B cell (primary cell): ENCODE measurements around the gene TMEM42. TPM values are rescaled to one million over a fixed set of nuclear protein-coding genes. Genes with fewer than 3 reads are reported as not detected.
"Not testable (repeated sequence)": the region's sequence is repeated elsewhere in the genome, so short reads cannot be mapped to it uniquely, and the experiment has no call there.

Experiments used
- ATAC-seq: fragments of 200-7000 bp; cut with Tn5 transposase; one replicate; pipeline ENCODE4 v1.10.0; 2021; ENCODE audit warnings: low read depth, mild to moderate bottlenecking, moderate number of reproducible peaks, moderate library complexity
- CTCF ChIA-PET: fragments of 350-600 bp; sonication (Branson Sonifier 250); formaldehyde crosslinking; loops from one replicate; lab custom pipeline; 2021; ENCODE audit warnings: antibody characterized with exemption, inconsistent platforms; lab: Charles Lee
- POLR2A ChIA-PET: fragments of 350-600 bp; sonication (Branson Sonifier 250); formaldehyde crosslinking; loops from one replicate; lab custom pipeline; 2021; ENCODE audit warnings: antibody characterized with exemption; lab: Charles Lee
- DNase-seq: peaks from one replicate; pipeline ENCODE4 v3.0.0; 2013
- H2AFZ ChIP-seq: 2 replicates; pipeline ENCODE4 v1.6.1; 2012; ENCODE audit warnings: mild to moderate bottlenecking, low read depth, low read length; ENCODE audit not compliant: insufficient read depth, poor library complexity, severe bottlenecking
- H3K27ac ChIP-seq, 2 donors: 1 replicate in 1 of 2; 2 replicates in 1 of 2; pipeline ENCODE4 v1.5.1; 2012 to 2013; ENCODE audit warnings: low read length in 2 of 2, mild to moderate bottlenecking in 2 of 2, moderate library complexity in 1 of 2
- H3K27me3 ChIP-seq, 4 experiments: fragments of 200-600 bp in 1 of 4; sonication (generic) in 1 of 4; replicated peaks in 1 of 4; 1 replicate in 2 of 4; 2 replicates in 2 of 4; pipeline versions ENCODE4 v1.6.1 to v1.7.0; 2013 to 2016; ENCODE audit warnings: low read length in 3 of 4, mild to moderate bottlenecking in 2 of 4, mixed read lengths in 1 of 4, moderate library complexity in 1 of 4; ENCODE audit not compliant: insufficient read depth in 4 of 4, control insufficient read depth in 3 of 4; ENCODE audit errors: control extremely low read depth in 1 of 4
- H3K36me3 ChIP-seq, 2 experiments: replicated peaks in 1 of 2; 1 replicate in 1 of 2; 2 replicates in 1 of 2; pipeline versions ENCODE4 v1.6.1 to v1.7.1; 2013; ENCODE audit warnings: low read length in 1 of 2; ENCODE audit not compliant: insufficient read depth in 2 of 2, control insufficient read depth in 1 of 2; ENCODE audit errors: control extremely low read depth in 1 of 2, extremely low read depth in 1 of 2
- H3K4me1 ChIP-seq, 2 donors: fragments of 200-600 bp in 1 of 2; sonication (generic) in 1 of 2; 1 replicate in 1 of 2; 2 replicates in 1 of 2; pipeline versions ENCODE4 v1.5.1 to v1.6.1; 2013 to 2017; ENCODE audit warnings: low read length in 2 of 2; ENCODE audit not compliant: control insufficient read depth in 2 of 2, insufficient read depth in 2 of 2
- H3K4me2 ChIP-seq: replicated peaks from 2 replicates; pipeline ENCODE3; 2012; ENCODE audit warnings: mild to moderate bottlenecking, low read depth, low read length; ENCODE audit not compliant: poor library complexity, severe bottlenecking
- H3K4me3 ChIP-seq, 5 experiments: fragments of 200-600 bp in 1 of 5; sonication (generic) in 1 of 5; 1 replicate in 3 of 5; 2 replicates in 2 of 5; pipeline versions ENCODE4 v1.5.1 to v1.7.0; 2011 to 2016; ENCODE audit warnings: low read length in 4 of 5, mild to moderate bottlenecking in 4 of 5, low read depth in 2 of 5, control low read depth in 1 of 5, moderate library complexity in 1 of 5; ENCODE audit not compliant: insufficient read depth in 1 of 5; ENCODE audit errors: control extremely low read depth in 1 of 5, extremely low read depth in 1 of 5
- H3K79me2 ChIP-seq: fragments of 200-600 bp; sonication (generic); one replicate; pipeline ENCODE4 v1.6.0; 2016; ENCODE audit warnings: low read length; ENCODE audit not compliant: control insufficient read depth, insufficient read depth
- H3K9ac ChIP-seq: fragments of 200-600 bp; sonication (generic); 2 replicates; pipeline ENCODE4 v1.6.1; 2017; ENCODE audit warnings: mild to moderate bottlenecking, low read length, moderate library complexity
- H3K9me3 ChIP-seq, 3 donors: one replicate each; pipeline versions ENCODE4 v1.6.1 to v1.7.1; 2013; ENCODE audit warnings: low read length in 2 of 3; ENCODE audit not compliant: control insufficient read depth in 2 of 3, insufficient read depth in 1 of 3; ENCODE audit errors: control extremely low read depth in 1 of 3
- H4K20me1 ChIP-seq: 2 replicates; pipeline ENCODE4 v1.6.0; 2012; ENCODE audit warnings: mild to moderate bottlenecking, low read length; ENCODE audit not compliant: insufficient read depth, control insufficient read depth, poor library complexity, severe bottlenecking
- H3K27ac Mint-ChIP-seq: one replicate; pipeline ENCODE4 v1.8.0; 2021; ENCODE audit warnings: mixed read lengths
- H3K27me3 Mint-ChIP-seq: one replicate; pipeline ENCODE4 v1.8.0; 2021; ENCODE audit warnings: mixed read lengths
- H3K4me1 Mint-ChIP-seq: one replicate; pipeline ENCODE4 v1.8.0; 2021; ENCODE audit warnings: mixed read lengths
- H3K4me3 Mint-ChIP-seq: one replicate; pipeline ENCODE4 v1.8.0; 2021; ENCODE audit warnings: mixed read lengths
- H3K9me3 Mint-ChIP-seq: one replicate; pipeline ENCODE4 v1.8.0; 2022; ENCODE audit warnings: mixed read lengths; ENCODE audit not compliant: insufficient read depth
- CTCF ChIP-seq: fragments of 200-600 bp; IDR thresholded peaks from one replicate; pipeline ENCODE4 v1.8.0; 2022; ENCODE audit warnings: antibody characterized with exemption, mild to moderate bottlenecking
- EZH2 ChIP-seq: IDR thresholded peaks from 2 replicates; pipeline ENCODE4 v1.6.1; 2012; ENCODE audit warnings: borderline replicate concordance, low read depth, mild to moderate bottlenecking, moderate library complexity, low read length; ENCODE audit not compliant: insufficient read depth, poor library complexity, severe bottlenecking
- WGBS: methylation state at CpG from one replicate; pipeline ENCODE4 v1.1.5; 2013; ENCODE audit warnings: missing lambda C conversion rate; ENCODE audit not compliant: insufficient coverage; 5-methylcytosine and 5-hydroxymethylcytosine counted together
- intact Hi-C: fragments of 100-400 bp; cut with micrococcal nuclease; formaldehyde crosslinking; loops from one replicate; pipeline ENCODE4 v1.10.0; 2022
- polyA plus RNA-seq: library from polyadenylated mRNA; depleted of rRNA; stranded (reverse); fragments of >200 nt; gene quantifications from 2 replicates; pipeline ENCODE4 v1.2.3, GENCODE V29; 2012
- total RNA-seq, 2 donors: library from RNA; stranded (reverse); fragments of 120-200 nt in 1 of 2; gene quantifications; 1 replicate in 1 of 2; 2 replicates in 1 of 2; pipeline versions ENCODE4 v1.2.3 to v1.2.4, GENCODE V29; 2013 to 2022

The TMEM42 gene
- total and polyA plus RNA-seq, 2 donors (not counting 1 experiment from before 2014, with no cell fraction given): 22.6 to 32.4 TPM

DNA sequence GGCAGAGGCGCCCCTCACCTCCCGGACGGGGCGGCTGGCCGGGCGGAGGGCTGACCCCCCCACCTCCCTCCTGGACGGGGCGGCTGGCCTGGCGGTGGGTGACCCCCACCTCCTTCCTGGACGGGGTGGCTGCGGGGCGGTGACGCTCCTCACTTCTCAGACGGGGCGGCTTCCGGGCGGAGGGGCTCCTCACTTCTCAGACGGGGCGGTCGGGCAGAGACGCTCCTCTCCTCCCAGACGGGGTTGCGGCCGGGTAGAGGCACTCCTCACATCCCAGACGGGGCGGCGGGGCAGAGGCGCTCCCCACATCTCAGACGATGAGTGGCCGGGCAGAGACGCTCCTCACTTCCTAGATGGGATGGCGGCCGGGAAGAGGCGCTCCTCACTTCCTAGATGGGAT, 40.5 kb upstream of the TMEM42 start:
- H3K4me2 ChIP-seq, DNase-seq, H3K4me1 Mint-ChIP-seq, H3K4me3 ChIP-seq, H3K9ac ChIP-seq, H3K27ac ChIP-seq, H3K27me3 Mint-ChIP-seq, CTCF ChIA-PET, H2AFZ ChIP-seq, intact Hi-C loops, H3K27me3 ChIP-seq, H3K4me3 Mint-ChIP-seq, H3K79me2 ChIP-seq, H4K20me1 ChIP-seq, H3K9me3 Mint-ChIP-seq, H3K36me3 ChIP-seq, H3K9me3 ChIP-seq, H3K4me1 ChIP-seq, H3K27ac Mint-ChIP-seq, POLR2A ChIA-PET, ATAC-seq: not testable (repeated sequence)
- WGBS: 98% methylated on average over 10 of the region's 34 CpGs

GRCh38 chr3:44825264-44825925, 36.3 kb upstream of the TMEM42 start:
- no peak overlapping the region for H2AFZ ChIP-seq
- H4K20me1 ChIP-seq: no peaks in the 10 kb centered on the region
- peaks cover 7% of the 10 kb centered on the region for H3K4me1 Mint-ChIP-seq
- H3K9me3 ChIP-seq: no peaks in the 10 kb centered on the region
- no peak overlapping the region for H3K4me3 ChIP-seq
- no peaks in the 10 kb centered on the region for H3K79me2 ChIP-seq
- WGBS: no CpG with 5 or more reads among the region's 2 CpGs
- no peaks in the 10 kb centered on the region for H3K9me3 Mint-ChIP-seq
- no peaks in the 10 kb centered on the region for H3K27me3 Mint-ChIP-seq
- no peak overlapping the region for H3K4me3 Mint-ChIP-seq
- H3K27me3 ChIP-seq: no peaks in the 10 kb centered on the region
- CTCF ChIA-PET: no interaction called here
- no peak overlapping the region for H3K4me2 ChIP-seq
- peaks cover 0 to 4% of the 10 kb centered on the region in 2 donors for H3K4me1 ChIP-seq
- DNase-seq (no peak), ATAC-seq (no peak)
- no peak overlapping the region for H3K27ac Mint-ChIP-seq
- H3K36me3 ChIP-seq: peaks cover 0 to 1% of the 10 kb centered on the region in 2 experiments
- no peak overlapping the region for H3K9ac ChIP-seq
- POLR2A ChIA-PET: interaction anchor here (0.5 kb wide), 1 partner anchor 9 kb away, joined by 3 read pairs; no protein-coding TSS in a partner anchor
- H3K27ac ChIP-seq: no peak overlapping the region
- intact Hi-C loops: no loop called here
- TF ChIP-seq EZH2 (no peak), CTCF (no peak)
